Body of pancreas (tissue), 4 donors: ENCODE results near the gene CDH20.

Experiments
- CTCF ChIP-seq, 7 experiments: fragments of 450-650 bp in 4 of 7; fragments of 200-600 bp in 3 of 7; sonication (generic) in 3 of 7; IDR thresholded peaks; one replicate each; pipeline ENCODE4 v1.5.1; 2016 to 2019; ENCODE audit warnings: antibody characterized with exemption in 7 of 7
- POLR2A ChIP-seq, 3 donors: fragments of 450-650 bp; IDR thresholded peaks; one replicate each; pipeline ENCODE4 v1.6.1; 2016; ENCODE audit warnings: antibody characterized with exemption in 3 of 3, mild to moderate bottlenecking in 2 of 3

- TF ChIP-seq CTCF (IDR thresholded peaks at IDR 0.05), result no peak
- no peak for TF ChIP-seq POLR2A (IDR thresholded peaks at IDR 0.05)
Measured at GRCh38 chr18:61583548-61583947, 250.3 kb downstream of the CDH20 start.
